HG03095 (cell line): ENCODE data around the gene TENM4.

ENCODE experiments used
- ATAC-seq: cut with Tn5 transposase; IDR thresholded peaks from one replicate; pipeline ENCODE4 v1.9.1; 2021; ENCODE audit warnings: moderate library complexity; ENCODE audit not compliant: unreplicated experiment

TENM4 gene

GRCh38 chr11:79150966-79151365 lies 289.9 kb downstream of the TENM4 start:
- ATAC-seq = no peak

- ATAC-seq = no peak
Measured at GRCh38 chr11:79150320-79150719, 290.5 kb downstream of the TENM4 start.

GRCh38 chr11:79147731-79148130 lies 293.1 kb downstream of the TENM4 start:
- no peak for ATAC-seq

GRCh38 chr11:79147011-79147410 lies 293.8 kb downstream of the TENM4 start:
- ATAC-seq = no peak

- ATAC-seq = no peak
Measured at GRCh38 chr11:79139900-79140299, 300.9 kb downstream of the TENM4 start.

GRCh38 chr11:79129702-79130101 lies 311.1 kb downstream of the TENM4 start:
- no peak for ATAC-seq

GRCh38 chr11:79128291-79128690 lies 312.5 kb downstream of the TENM4 start:
- ATAC-seq = no peak

- no peak for ATAC-seq
Measured at GRCh38 chr11:79122759-79123158, 318.1 kb downstream of the TENM4 start.

- no peak for ATAC-seq
Measured at GRCh38 chr11:79121351-79121750, 319.5 kb downstream of the TENM4 start.

GRCh38 chr11:79119491-79120284 lies 321.1 kb downstream of the TENM4 start:
- ATAC-seq = no peak

- ATAC-seq = no peak
Measured at GRCh38 chr11:79117488-79117887, 323.3 kb downstream of the TENM4 start.

- no peak for ATAC-seq
Measured at GRCh38 chr11:79116600-79116999, 324.2 kb downstream of the TENM4 start.

- no peak for ATAC-seq
Measured at GRCh38 chr11:79113054-79113690, 327.7 kb downstream of the TENM4 start.

GRCh38 chr11:79110796-79111195 lies 330.0 kb downstream of the TENM4 start:
- ATAC-seq = no peak

- ATAC-seq = no peak
Measured at GRCh38 chr11:79110321-79110720, 330.5 kb downstream of the TENM4 start.

GRCh38 chr11:79108851-79109250 lies 332.0 kb downstream of the TENM4 start:
- ATAC-seq = no peak

GRCh38 chr11:79102840-79103239 lies 338.0 kb downstream of the TENM4 start:
- ATAC-seq = no peak

- no peak for ATAC-seq
Measured at GRCh38 chr11:79101656-79102055, 339.2 kb downstream of the TENM4 start.

GRCh38 chr11:79100093-79100910 lies 340.5 kb downstream of the TENM4 start:
- peak; percentile 93 for ATAC-seq

GRCh38 chr11:79098146-79098545 lies 342.7 kb downstream of the TENM4 start:
- ATAC-seq = no peak

- no peak for ATAC-seq
Measured at GRCh38 chr11:79097246-79097875, 343.5 kb downstream of the TENM4 start.
